ENCODE measurements around the gene CHADL. TPM values are rescaled to one million over a fixed set of nuclear protein-coding genes. Genes with fewer than 3 reads are reported as not detected.
A peak's percentile ranks its signal among the peaks of the same experiment; 100 is the strongest.

Gene CHADL
- total and polyA plus RNA-seq, 10 of the 15 experiments (the other 5 are each of a cell fraction or from before 2014, with no cell fraction given), result 0.24 TPM; not detected in 9

GRCh38 chr22:41285820-41286638, 45.3 kb upstream of the CHADL start, which contains the start of gene RANGAP1 (continued):
- TF ChIP-seq PRDM15 (CRISPR knock-in tag; IDR thresholded peaks at IDR 0.05) (no peak), PBX3 (IDR thresholded peaks at IDR 0.05; ENCODE audit: insufficient replicate concordance, low read depth, low read length) (no peak), YBX1 (IDR thresholded peaks at IDR 0.05) (no peak), JUNB (IDR thresholded peaks at IDR 0.05) (no peak), POLR2AphosphoS5 (IDR thresholded peaks at IDR 0.05; ENCODE audit: low read length) (peak; percentile 91), FOS (IDR thresholded peaks at IDR 0.05; ENCODE audit: borderline replicate concordance, extremely low read depth, insufficient read length) (no peak), ESRRA (IDR thresholded peaks at IDR 0.05; ENCODE audit: low read length) (0 out of 2 replicates have a peak, but pooled peaks have one; percentile 40), CHD2 (IDR thresholded peaks at IDR 0.05; ENCODE audit: borderline replicate concordance, low read depth, low read length) (peak; percentile 79), SIX5 (IDR thresholded peaks at IDR 0.05; ENCODE audit: low read depth, low read length, severe bottlenecking) (peak; percentile 93), RAD51 (IDR thresholded peaks at IDR 0.05) (no peak), HCFC1 (IDR thresholded peaks at IDR 0.05; ENCODE audit: low read length) (peak; percentile 97)
